GM12891 (cell line): ENCODE data around the gene JADE1.

ENCODE experiments used
- PAX5 ChIP-seq: IDR thresholded peaks from 2 replicates; pipeline ENCODE4 v1.6.1; 2011; ENCODE audit warnings: low read length, moderate library complexity, mild to moderate bottlenecking; ENCODE audit not compliant: insufficient read depth, severe bottlenecking
- POLR2A ChIP-seq: IDR thresholded peaks from 2 replicates; pipeline ENCODE4 v1.6.1; 2011; ENCODE audit warnings: low read depth, low read length, control low read depth
- POU2F2 ChIP-seq: IDR thresholded peaks from 2 replicates; pipeline ENCODE4 v1.6.1; 2011; ENCODE audit warnings: low read depth, mild to moderate bottlenecking, control low read depth, low read length, moderate library complexity

DNA sequence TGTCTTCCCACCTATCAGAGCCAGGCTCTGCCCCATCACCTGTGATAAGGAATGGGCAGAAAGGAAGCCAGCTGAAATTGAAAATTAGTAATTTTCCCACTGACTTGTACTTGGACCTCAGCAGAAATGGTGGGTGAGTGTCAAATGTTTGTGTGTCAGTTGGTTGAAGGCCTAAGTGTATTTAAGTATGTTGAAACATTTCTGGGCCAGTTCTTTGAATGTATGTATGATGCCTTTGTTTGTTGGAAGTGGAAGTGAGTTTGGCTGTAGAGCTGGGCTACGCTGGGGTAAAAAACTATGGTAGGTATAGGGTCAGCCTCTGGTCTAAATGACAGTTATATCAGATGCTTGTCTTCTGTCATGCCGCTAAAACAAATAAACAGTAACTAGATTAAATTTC, 27.7 kb downstream of the JADE1 start:
- no peak for TF ChIP-seq POLR2A
- no peak for TF ChIP-seq POU2F2
- TF ChIP-seq PAX5, result no peak
